Body of pancreas (tissue), 4 donors: ENCODE results near the gene TIFAB. TPM values are rescaled to one million over a fixed set of nuclear protein-coding genes. Genes with fewer than 3 reads are reported as not detected.

ENCODE experiments used
- ATAC-seq: fragments of 150-250 bp; one replicate; pipeline ENCODE4 v1.9.1; 2016
- DNase-seq, 4 donors: peaks; one replicate each; pipeline ENCODE4 v3.0.0-alpha.2; 2019
- H3K27ac ChIP-seq, 4 donors: fragments of 200-600 bp; sonication (generic); 1 replicate in 3 of 4; 2 replicates in 1 of 4; pipeline versions ENCODE4 v1.5.1 to v1.6.1; 2016 to 2019; ENCODE audit warnings: mild to moderate bottlenecking in 1 of 4, mixed read lengths in 1 of 4, moderate library complexity in 1 of 4
- H3K27me3 ChIP-seq, 2 donors: fragments of 200-600 bp; sonication (generic); one replicate each; pipeline ENCODE4 v1.6.0; 2016; ENCODE audit warnings: mild to moderate bottlenecking in 1 of 2
- H3K36me3 ChIP-seq, 2 donors: fragments of 200-600 bp; sonication (generic); replicated peaks in 1 of 2; 2 replicates each; pipeline ENCODE4 v1.5.1; 2016; ENCODE audit warnings: low read depth in 2 of 2; ENCODE audit not compliant: insufficient read depth in 1 of 2
- H3K4me1 ChIP-seq: fragments of 200-600 bp; sonication (generic); one replicate; pipeline ENCODE4 v1.6.0; 2016
- H3K4me3 ChIP-seq, 2 donors: fragments of 200-600 bp; sonication (generic); 1 replicate in 1 of 2; 2 replicates in 1 of 2; pipeline ENCODE4 v1.5.1; 2016 to 2019
- H3K9me3 ChIP-seq, 3 donors: fragments of 200-600 bp; sonication (generic); 1 replicate in 2 of 3; 2 replicates in 1 of 3; pipeline ENCODE4 v1.5.1; 2016
- POLR2A ChIP-seq, 3 donors: fragments of 450-650 bp; IDR thresholded peaks; one replicate each; pipeline ENCODE4 v1.6.1; 2016; ENCODE audit warnings: antibody characterized with exemption in 3 of 3, mild to moderate bottlenecking in 2 of 3
- WGBS, 2 donors: methylation state at CpG; one replicate each; pipeline ENCODE4 v1.1.5; 2017; 5-methylcytosine and 5-hydroxymethylcytosine counted together
- intact Hi-C: fragments of 100-400 bp; cut with DNase I; formaldehyde crosslinking; loops from one replicate; pipeline ENCODE4 v1.15.1; 2023
- total RNA-seq, 2 donors: library from RNA; depleted of rRNA; stranded (reverse); fragments of >200 nt; gene quantifications; one replicate each; pipeline ENCODE4 v1.1.0, GENCODE V29; 2016
- TF ChIP-seq, protein P1 (sequence below), 7 experiments: fragments of 450-650 bp in 4 of 7; fragments of 200-600 bp in 3 of 7; sonication (generic) in 3 of 7; IDR thresholded peaks; one replicate each; pipeline ENCODE4 v1.5.1; 2016 to 2019; ENCODE audit warnings: antibody characterized with exemption in 7 of 7

The TIFAB gene
- total RNA-seq, 2 donors from 2014 or later = not detected

DNA sequence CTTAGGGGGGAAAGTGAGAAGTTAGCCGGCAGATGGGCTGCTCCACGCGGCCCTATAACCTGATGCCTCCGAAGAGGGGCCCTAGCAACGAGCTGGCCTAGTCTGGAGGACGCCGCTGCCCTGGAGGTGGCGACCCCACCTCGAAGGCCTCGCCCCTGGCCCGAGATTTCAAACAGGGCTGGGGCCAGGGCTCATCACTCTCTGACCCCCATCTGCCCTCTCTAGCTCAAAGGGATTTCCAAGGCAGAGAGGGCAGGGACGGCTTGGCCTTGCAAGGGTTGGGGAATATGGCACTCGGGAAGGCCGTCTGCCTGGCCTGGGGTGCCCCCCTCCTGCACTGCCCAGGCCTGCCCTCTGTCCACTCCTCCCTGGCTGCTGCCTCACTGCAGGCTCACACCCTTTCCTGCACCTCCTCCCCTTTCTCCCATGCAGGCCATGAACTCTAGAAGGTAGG lies 25.5 kb upstream of the TIFAB start:
- DNase-seq = no peak
- intact Hi-C loops = no loop called here
- H3K4me1 ChIP-seq = no peaks in the 10 kb centered on the region
- WGBS, 2 donors = 26 to 39% methylated on average over 10 to 14 of the region's 14 CpGs
- TF ChIP-seq POLR2A (IDR thresholded peaks at IDR 0.05) = no peak
- TF ChIP-seq, protein P1, sequence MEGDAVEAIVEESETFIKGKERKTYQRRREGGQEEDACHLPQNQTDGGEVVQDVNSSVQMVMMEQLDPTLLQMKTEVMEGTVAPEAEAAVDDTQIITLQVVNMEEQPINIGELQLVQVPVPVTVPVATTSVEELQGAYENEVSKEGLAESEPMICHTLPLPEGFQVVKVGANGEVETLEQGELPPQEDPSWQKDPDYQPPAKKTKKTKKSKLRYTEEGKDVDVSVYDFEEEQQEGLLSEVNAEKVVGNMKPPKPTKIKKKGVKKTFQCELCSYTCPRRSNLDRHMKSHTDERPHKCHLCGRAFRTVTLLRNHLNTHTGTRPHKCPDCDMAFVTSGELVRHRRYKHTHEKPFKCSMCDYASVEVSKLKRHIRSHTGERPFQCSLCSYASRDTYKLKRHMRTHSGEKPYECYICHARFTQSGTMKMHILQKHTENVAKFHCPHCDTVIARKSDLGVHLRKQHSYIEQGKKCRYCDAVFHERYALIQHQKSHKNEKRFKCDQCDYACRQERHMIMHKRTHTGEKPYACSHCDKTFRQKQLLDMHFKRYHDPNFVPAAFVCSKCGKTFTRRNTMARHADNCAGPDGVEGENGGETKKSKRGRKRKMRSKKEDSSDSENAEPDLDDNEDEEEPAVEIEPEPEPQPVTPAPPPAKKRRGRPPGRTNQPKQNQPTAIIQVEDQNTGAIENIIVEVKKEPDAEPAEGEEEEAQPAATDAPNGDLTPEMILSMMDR (IDR thresholded peaks at IDR 0.05) = no peak
- no peak overlapping the region for H3K4me3 ChIP-seq
- ATAC-seq = no peak
- no peaks in the 10 kb centered on the region for H3K9me3 ChIP-seq
- no peaks in the 10 kb centered on the region for H3K27me3 ChIP-seq
- no peaks in the 10 kb centered on the region for H3K36me3 ChIP-seq
- H3K27ac ChIP-seq = no peak overlapping the region

DNA sequence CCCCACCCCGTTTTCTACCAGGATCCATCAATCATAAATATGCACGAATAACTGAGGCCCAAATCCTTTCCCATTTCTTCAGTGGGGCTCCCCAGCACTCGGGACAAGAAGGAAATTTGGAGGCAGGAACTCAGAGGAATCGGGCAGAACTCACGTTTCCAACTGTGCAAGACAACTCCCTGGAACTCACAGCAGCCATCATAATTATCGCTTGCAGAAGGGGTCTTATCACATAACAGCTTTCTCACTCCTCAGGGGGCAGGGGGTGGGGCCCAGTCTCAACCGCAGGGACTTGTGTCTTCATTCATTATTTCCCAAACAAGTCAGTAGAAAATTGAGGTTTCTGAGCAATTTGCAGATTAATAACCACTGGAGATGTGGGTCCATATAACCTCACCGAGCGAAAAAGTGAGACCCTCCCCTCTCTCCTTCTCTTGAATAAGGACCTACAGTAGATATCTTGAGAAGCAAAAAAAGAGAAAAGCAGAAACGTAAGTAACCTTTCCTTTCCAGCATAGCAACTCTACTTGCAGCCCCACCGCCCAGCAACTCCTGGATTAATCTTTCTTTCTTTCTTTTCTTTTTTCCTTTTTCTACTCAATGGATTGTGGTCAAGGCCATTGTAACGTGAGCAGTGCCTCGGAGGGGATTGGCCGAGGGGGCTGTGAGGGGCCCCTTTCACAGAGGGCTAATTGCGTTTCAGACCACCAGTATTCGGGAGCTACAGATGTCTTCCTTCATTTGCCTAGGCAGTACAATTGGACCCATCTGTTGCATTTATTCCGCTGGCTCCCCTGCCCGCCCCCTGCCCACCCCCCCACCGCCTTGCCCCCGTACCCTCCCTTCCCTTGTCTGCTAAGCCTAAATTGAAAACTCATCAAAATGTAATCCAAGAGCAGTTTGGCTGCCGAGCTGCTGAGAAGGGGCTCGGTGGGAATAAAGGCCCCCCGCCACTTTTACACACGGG lies 24.7 kb upstream of the TIFAB start:
- intact Hi-C loops = no loop called here
- no peaks in the 10 kb centered on the region for H3K4me1 ChIP-seq
- ATAC-seq (no peak), DNase-seq (no peak)
- no peak overlapping the region for H3K4me3 ChIP-seq
- H3K27me3 ChIP-seq = no peaks in the 10 kb centered on the region
- H3K9me3 ChIP-seq = no peaks in the 10 kb centered on the region
- no peak overlapping the region for H3K27ac ChIP-seq
- TF ChIP-seq, protein P1 (IDR thresholded peaks at IDR 0.05) = no peak
- TF ChIP-seq POLR2A (IDR thresholded peaks at IDR 0.05) = no peak
- 20 to 26% methylated on average over 23 to 24 of the region's 24 CpGs for WGBS, 2 donors
- no peaks in the 10 kb centered on the region for H3K36me3 ChIP-seq

DNA sequence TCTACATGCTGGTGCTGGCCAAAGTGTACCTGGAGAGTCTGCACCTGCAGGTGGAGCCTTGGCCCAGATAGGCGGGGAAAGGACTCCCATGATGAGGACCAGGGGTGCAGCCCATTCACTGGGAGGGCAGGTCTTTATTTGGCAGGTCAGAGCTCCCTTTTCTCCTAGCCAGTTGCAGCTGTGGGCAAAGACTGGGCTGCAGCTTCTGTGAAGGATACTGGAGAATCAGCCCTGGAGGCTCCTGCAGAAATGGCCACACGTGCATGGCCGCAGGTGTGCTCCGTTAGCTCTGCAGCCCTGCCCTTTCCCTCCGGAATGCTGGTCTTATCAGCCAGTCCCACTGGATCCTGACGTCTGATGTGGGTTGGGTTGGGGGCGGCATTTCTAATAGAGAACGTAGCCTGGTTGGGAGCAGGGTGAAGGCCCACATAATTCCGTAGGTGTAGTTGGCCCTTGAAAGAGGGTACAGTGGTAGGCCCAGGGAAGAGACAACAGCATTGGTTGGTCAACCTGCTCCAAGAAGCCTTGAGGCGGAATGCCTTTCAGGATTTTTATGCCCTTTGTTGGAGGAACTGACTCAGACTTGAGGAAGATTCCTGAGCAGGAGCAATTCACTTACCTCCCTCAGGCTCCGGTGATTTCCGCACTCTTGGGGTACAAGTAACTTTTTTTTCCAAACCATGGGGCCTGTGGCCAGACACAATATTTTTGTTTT lies 22.0 kb upstream of the TIFAB start:
- intact Hi-C loops = no loop called here
- Histone ChIP-seq H3K9me3 (no peaks in the 10 kb centered on the region), H3K36me3 (no peaks in the 10 kb centered on the region), H3K4me1 (no peaks in the 10 kb centered on the region), H3K27ac (no peak overlapping the region), H3K27me3 (no peaks in the 10 kb centered on the region), H3K4me3 (no peak overlapping the region)
- no peak for DNase-seq
- 60 to 66% methylated on average over 9 to 12 of the region's 12 CpGs for WGBS, 2 donors
- TF ChIP-seq POLR2A (IDR thresholded peaks at IDR 0.05) = no peak
- TF ChIP-seq, protein P1 (IDR thresholded peaks at IDR 0.05) = no peak
- ATAC-seq = no peak

DNA sequence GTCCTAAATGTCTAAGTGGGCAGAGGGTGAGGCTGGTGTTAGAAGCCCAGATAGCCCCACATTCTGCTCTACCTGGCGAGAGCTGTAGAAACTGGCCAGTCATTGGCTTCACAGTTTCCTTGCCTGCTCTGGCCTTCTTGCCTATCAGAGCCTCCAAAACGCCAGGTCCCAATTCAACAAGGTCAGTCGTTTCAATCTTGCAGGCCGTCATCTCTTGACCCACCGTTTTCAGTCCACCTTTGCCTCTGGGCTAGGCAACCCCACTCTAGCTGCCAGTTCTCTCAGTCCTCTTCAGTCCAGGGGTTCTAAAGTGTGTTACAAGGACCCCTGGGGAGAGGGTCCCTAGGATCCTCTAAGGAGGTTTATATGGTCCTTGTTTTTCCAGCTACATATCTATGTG lies 20.0 kb upstream of the TIFAB start:
- TF ChIP-seq, protein P1 (IDR thresholded peaks at IDR 0.05) = no peak
- TF ChIP-seq POLR2A (IDR thresholded peaks at IDR 0.05) = no peak
- WGBS, 2 donors = 59 to 69% methylated on average over 5 of the region's 5 CpGs
- Histone ChIP-seq H3K4me1 (no peaks in the 10 kb centered on the region), H3K27me3 (peaks cover 0 to 5% of the 10 kb centered on the region in 2 donors), H3K9me3 (no peaks in the 10 kb centered on the region), H3K36me3 (no peaks in the 10 kb centered on the region), H3K27ac (no peak overlapping the region), H3K4me3 (no peak overlapping the region)
- DNase-seq (no peak), ATAC-seq (no peak)
- intact Hi-C loops = no loop called here
